ENCODE data around the gene SUPV3L1.
"Not testable (repeated sequence)": the region's sequence is repeated elsewhere in the genome, so short reads cannot be mapped to it uniquely, and the experiment has no call there.

SUPV3L1 gene

GRCh38 chr10:69232736-69233480 lies 52.9 kb downstream of the SUPV3L1 start:
- no peak for DNase-seq

DNA sequence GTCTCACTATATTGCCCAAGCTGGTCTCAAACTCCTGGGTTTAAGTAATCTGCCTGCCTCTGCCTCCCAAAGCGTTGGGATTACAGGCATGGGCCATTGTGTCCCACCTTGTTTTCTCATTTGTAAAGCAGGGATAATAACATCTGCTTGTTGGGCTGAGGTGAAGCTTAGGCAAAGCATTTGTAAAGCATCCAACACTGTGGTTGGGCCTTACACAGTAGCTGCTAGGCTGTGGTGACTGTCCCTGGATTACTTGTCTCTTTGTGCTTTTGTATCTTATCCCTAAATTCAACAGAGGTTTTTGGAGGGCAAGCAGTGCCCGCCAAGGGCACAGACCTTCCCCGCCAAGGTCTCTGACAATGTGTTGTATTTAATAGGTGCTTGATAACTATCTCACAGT lies 54.4 kb downstream of the SUPV3L1 start:
- DNase-seq, result no peak

DNA sequence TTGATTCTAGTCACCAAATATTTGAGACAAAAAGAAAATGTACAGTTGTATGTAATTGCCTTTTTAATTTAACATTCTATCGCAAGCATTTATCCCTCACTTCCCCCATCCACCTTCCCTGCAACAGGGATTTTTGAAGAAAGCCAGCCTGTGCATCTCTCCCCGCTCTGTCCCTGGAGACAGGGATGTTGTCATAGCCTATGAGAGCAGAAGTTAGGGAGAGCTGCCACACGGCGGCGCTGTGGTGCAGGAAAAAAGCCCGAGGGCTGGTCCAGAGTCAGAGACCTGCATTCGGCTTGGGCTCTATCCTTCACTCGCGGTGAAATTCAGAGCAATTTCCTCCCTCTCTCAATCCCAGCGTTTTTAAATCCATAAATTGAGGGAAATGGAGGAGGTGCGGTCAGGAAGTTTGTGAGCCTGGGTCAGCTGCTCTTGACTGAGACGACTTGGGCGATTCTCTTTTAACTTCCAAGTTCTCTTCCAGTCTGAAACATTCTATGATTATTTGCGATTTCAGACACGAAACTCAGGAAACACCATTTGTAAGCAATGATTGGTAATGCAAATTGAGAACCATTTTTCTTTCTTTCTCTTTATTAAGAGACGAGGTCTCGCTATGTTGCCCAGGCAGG lies 57.6 kb downstream of the SUPV3L1 start:
- DNase-seq, result peak; percentile 26

GRCh38 chr10:69239136-69239535 lies 59.1 kb downstream of the SUPV3L1 start:
- DNase-seq, result no peak

GRCh38 chr10:69239816-69240434 lies 59.9 kb downstream of the SUPV3L1 start:
- DNase-seq, result no peak

DNA sequence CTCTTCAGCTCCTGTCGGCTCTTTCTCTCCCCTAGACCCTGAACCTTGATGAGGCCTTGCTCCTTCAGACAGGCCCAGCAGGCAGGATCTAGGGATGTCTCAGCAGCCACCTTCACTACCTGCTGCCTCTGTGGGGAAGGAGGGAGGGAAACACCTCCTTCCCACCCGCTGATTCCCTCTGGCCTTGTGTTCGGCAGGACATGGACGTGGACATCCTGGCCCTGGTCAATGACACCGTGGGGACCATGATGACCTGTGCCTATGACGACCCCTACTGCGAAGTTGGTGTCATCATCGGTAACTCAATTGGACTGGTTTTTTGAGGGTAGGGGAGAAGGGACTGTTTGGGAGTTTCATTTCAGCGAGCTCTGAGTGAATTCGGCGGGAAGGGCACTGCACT lies 60.4 kb downstream of the SUPV3L1 start:
- no peak for DNase-seq

- DNase-seq, result no peak
These were observed 61.5 kb downstream of the SUPV3L1 start for GRCh38 chr10:69241575-69241974.

DNA sequence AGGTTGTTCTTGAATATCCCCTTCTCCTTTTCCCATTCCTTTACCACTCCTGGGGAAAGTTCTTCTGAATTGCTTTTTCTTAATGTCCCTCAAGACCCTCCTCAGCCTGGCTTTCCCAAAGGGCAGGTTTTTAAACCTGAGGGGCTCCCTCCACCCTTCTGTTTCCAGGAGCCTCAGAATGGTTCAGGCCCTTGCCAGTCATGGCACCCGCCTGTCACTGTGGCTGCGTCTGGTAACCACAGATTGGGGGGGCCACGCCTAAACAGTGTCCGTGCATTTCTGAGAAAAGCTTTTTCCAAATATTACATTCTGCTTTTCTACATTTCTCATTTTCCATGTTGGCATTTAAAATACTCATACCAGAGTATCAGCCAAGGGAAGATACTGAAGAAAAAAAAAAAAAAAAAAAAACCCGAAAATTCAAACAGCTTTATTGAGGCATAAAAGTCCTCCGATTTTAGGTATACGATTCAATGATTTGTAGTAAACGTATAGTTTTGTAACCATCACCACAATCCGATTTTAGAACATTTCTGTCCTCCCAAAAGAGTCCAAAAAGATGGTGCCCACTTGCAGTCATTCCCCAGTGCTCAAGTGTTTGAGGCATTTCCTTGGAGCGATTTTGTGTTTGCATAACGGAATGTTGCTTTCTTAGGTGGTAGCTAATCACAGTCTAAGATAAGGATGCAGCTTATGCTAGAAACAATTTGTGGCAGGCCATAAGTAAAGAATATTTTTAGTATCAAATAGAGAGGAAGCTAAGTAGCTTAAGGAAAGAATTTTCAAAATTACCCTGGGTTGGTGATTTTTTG lies 62.2 kb downstream of the SUPV3L1 start:
- DNase-seq, result no peak

DNA sequence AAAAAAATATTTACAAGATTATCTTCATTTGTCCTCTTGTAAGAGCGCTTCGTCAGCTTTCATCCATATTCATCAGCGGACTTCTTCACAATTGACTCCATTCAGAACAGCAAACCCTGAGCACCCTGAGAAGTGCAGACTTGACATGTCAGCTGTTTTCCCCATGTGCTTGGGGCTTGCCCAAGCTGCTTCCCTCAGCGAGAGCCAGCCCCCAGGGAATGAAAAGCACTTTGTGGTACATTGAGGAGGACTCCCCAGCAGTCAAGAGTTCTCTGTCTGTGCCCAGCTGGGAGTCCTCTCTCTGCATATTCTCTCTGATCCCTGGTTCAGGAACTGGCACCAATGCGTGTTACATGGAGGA lies 62.8 kb downstream of the SUPV3L1 start:
- DNase-seq, result no peak

DNA sequence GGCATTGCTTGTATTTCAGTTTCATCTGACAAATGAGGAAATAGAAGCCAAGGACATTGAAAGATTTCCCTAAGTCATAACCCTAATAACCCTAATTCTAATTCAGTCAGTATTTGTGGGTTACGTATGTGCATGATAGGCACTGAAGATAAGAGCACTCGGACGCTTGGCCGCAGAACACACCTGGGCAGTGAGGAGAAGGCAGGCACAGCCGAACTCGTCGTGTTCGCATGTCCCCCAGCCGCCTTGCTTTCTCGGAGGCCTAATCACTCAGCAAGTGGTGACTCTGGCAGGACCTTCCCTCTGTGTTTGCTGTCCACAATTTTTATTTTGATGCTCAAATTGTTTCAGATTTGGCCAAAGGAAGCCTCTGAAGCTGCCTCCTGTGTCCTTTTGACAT lies 63.8 kb downstream of the SUPV3L1 start:
- no peak for DNase-seq

DNA sequence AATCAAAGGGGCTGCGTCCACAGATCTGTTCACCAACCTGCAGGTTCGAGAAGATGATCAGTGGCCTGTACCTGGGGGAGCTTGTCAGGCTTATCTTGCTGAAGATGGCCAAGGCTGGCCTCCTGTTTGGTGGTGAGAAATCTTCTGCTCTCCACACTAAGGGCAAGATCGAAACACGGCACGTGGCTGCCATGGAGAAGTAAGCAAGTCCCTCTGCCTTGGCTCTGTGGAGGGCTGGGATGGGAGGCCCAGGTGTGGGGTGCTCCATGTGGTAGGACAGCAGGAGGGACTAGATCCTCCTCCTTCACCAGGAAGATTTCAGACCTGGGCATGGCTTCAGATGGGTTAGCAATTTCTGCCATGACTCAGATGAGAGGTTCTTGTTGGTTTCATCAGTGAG lies 66.0 kb downstream of the SUPV3L1 start:
- no peak for DNase-seq

- DNase-seq, result no peak
These were observed 66.7 kb downstream of the SUPV3L1 start for GRCh38 chr10:69246581-69247312.

DNA sequence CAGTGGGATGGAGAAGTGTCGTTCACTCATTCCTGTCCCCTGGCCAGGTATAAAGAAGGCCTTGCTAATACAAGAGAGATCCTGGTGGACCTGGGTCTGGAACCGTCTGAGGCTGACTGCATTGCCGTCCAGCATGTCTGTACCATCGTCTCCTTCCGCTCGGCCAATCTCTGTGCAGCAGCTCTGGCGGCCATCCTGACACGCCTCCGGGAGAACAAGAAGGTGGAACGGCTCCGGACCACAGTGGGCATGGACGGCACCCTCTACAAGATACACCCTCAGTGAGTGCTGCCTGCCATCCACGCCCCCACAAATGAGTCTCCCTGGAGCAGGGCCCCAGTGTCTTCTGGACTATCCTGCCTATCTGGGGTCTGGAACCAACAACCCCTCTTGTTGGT lies 67.3 kb downstream of the SUPV3L1 start:
- no peak for DNase-seq

DNA sequence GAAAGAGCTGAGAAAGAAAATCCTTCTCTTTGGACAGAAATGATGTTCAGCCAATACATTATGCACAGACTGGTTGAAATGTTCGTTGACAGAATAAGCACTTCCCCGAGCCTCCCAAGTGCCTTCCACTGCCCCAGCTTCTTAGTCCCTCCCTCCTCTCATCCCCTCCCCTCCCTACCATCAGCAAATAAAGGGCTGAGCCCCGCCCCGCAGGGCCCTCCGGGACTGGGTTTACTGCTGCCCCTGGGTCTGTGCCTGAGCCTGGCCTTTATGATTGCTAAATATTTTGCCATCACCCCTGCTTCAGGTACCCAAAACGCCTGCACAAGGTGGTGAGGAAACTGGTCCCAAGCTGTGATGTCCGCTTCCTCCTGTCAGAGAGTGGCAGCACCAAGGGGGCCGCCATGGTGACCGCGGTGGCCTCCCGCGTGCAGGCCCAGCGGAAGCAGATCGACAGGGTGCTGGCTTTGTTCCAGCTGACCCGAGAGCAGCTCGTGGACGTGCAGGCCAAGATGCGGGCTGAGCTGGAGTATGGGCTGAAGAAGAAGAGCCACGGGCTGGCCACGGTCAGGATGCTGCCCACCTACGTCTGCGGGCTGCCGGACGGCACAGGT lies 68.2 kb downstream of the SUPV3L1 start:
- no peak for DNase-seq

- no peak for DNase-seq
These were observed 70.0 kb downstream of the SUPV3L1 start for GRCh38 chr10:69250041-69250440.

GRCh38 chr10:69251417-69251816 lies 71.4 kb downstream of the SUPV3L1 start:
- not testable (repeated sequence) for DNase-seq

DNA sequence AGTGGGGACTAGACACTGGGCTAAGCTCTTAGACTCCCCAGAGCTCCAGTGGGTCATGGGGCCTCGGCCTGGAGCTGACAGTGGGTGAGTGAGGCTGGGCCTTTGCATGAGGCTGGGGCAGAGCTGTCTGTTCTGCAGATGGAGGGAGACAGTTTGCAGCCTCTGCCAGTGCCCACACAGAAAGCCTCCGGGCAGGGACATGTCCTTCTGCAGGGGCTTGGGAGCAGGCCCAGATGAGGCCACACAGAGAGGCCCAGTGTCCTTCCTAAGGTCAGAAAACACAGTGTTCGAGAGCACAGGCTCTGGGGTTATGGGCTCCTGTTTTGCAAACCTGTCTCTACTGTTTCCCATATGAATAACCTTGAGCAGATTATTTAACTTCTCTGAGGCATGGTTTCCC lies 73.1 kb downstream of the SUPV3L1 start:
- no peak for DNase-seq

DNA sequence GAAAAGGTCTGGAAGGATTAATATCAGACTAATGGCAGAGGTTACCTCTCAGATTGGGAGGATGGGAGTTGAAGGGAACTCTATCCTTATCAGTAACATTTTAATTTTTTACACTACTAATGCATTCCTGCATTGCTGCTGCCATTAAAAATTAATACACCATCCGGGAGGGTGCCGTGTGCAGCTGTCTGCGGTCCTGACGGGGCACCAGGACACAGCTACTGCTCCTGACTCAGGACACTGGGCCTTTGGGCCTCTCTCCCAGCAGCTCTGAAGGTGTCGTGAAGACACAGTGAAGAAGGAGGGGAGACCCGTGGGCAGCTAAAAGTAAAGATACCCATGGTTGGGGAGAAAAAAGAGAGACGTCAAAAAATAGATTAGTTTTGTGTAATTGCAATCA lies 74.8 kb downstream of the SUPV3L1 start:
- no peak for DNase-seq

Data from NCI-H526 treated with DMSO at 0.1 percent for 48 hours (cell line).